Measurements from ENCODE around the gene KIF23. TPM values are rescaled to one million over a fixed set of nuclear protein-coding genes. Genes with fewer than 3 reads are reported as not detected.

The KIF23 gene
- total and polyA plus RNA-seq, 12 donors, result 0.17 to 3.4 (median 0.57) TPM

DNA sequence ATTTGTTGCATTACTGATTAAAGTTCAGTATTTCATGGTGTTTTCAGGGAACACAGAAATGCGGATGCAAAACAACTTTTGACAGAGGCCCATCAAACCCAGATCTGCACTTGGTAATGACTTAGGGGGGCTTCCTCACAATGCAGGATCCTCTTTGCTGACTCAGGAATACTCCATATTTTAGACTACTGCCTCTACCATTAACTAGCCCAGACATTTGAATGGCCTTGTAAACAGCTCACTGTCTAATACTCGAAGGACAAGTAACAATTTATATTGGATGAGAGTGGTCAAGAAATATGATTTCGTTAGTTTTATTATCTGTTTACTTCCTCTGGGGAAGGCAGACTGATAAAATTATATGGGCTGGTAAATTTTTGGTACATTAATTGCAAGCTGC is 9.0 kb upstream of the KIF23 start:
- WGBS, 2 donors, result 57 to 61% methylated on average over 3 of the region's 3 CpGs
- DNase-seq (no peak), ATAC-seq (no peak)
- H3K4me3 ChIP-seq, result no peak overlapping the region
- intact Hi-C loops (cut with DNase I), result no loop called here
- no peaks in the 10 kb centered on the region for H3K9me3 ChIP-seq
- H3K4me1 ChIP-seq, result no peaks in the 10 kb centered on the region
- no peak overlapping the region for H3K27ac ChIP-seq
- TF ChIP-seq, protein P1, sequence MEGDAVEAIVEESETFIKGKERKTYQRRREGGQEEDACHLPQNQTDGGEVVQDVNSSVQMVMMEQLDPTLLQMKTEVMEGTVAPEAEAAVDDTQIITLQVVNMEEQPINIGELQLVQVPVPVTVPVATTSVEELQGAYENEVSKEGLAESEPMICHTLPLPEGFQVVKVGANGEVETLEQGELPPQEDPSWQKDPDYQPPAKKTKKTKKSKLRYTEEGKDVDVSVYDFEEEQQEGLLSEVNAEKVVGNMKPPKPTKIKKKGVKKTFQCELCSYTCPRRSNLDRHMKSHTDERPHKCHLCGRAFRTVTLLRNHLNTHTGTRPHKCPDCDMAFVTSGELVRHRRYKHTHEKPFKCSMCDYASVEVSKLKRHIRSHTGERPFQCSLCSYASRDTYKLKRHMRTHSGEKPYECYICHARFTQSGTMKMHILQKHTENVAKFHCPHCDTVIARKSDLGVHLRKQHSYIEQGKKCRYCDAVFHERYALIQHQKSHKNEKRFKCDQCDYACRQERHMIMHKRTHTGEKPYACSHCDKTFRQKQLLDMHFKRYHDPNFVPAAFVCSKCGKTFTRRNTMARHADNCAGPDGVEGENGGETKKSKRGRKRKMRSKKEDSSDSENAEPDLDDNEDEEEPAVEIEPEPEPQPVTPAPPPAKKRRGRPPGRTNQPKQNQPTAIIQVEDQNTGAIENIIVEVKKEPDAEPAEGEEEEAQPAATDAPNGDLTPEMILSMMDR (IDR thresholded peaks at IDR 0.05), result no peak
- no peaks in the 10 kb centered on the region for H3K27me3 ChIP-seq
- H3K36me3 ChIP-seq, result no peaks in the 10 kb centered on the region

DNA sequence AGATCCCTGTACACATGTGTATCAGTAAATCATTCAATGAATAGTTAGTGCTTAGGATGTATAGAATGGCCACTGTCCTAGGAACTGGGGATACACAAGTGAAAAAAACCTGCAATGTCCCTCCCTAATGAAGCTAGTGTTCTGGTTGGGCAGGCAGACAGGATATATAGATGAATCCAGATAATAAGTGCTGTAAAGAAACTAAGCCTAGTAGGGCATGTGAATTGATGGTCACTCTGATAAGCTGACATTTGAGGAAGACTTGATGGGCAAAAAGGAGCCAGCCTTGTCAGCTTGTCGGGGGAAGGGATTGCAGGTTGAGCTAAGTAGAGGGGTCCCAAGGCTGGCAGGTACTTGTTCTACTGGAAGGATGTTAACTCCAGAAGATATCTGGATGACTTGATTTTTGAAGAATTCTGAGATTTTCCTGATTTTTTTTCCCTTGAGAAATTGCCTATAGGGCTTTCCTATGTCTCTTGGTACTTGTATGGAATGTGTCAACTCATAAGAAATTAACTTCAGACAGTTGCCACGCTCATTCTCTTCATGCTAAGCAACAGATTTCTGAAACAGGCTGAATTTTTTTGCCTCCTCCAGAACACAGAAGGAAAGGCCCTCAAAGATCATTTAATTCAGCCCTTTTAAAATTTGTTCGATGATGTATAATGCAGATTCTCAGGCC is 6.3 kb upstream of the KIF23 start:
- H3K27me3 ChIP-seq, result no peaks in the 10 kb centered on the region
- H3K36me3 ChIP-seq, result no peaks in the 10 kb centered on the region
- H3K9me3 ChIP-seq, result no peaks in the 10 kb centered on the region
- WGBS, 2 donors, result 89 to 90% methylated on average over 3 of the region's 3 CpGs
- no peak overlapping the region for H3K27ac ChIP-seq
- TF ChIP-seq, protein P1 (IDR thresholded peaks at IDR 0.05), result no peak
- no peak overlapping the region for H3K4me3 ChIP-seq
- intact Hi-C loops (cut with DNase I), result no loop called here
- ATAC-seq (no peak), DNase-seq (no peak)
- no peaks in the 10 kb centered on the region for H3K4me1 ChIP-seq

DNA sequence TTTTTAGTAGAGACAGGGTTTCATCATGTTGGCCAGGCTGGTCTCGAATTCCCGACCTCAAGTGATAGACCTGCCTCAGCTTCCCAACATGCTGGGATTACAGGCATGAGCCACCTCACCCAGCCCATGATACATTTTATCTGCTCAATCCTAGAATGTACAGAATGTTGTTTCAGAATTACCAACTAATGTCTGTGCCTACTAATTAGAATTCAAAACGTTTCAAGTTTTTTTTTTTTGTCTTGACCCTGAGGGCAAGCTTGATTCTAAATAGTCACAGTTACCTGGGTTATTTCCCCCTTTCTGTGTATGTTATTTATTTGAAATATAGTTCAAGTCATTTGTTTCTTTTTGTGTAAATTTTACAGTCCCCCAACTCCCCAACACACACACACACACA is 5.3 kb upstream of the KIF23 start:
- H3K27me3 ChIP-seq, result no peaks in the 10 kb centered on the region
- no peak for DNase-seq
- no peaks in the 10 kb centered on the region for H3K9me3 ChIP-seq
- TF ChIP-seq, protein P1 (IDR thresholded peaks at IDR 0.05), result no peak
- no peak for ATAC-seq
- H3K27ac ChIP-seq, result no peak overlapping the region
- H3K36me3 ChIP-seq, result no peaks in the 10 kb centered on the region
- peaks cover 0 to 4% (median 0%) of the 10 kb centered on the region in 9 donors for H3K4me1 ChIP-seq
- no peak overlapping the region for H3K4me3 ChIP-seq
- intact Hi-C loops (cut with DNase I), result no loop called here
- 76 to 84% methylated on average over 3 of the region's 3 CpGs for WGBS, 2 donors

DNA sequence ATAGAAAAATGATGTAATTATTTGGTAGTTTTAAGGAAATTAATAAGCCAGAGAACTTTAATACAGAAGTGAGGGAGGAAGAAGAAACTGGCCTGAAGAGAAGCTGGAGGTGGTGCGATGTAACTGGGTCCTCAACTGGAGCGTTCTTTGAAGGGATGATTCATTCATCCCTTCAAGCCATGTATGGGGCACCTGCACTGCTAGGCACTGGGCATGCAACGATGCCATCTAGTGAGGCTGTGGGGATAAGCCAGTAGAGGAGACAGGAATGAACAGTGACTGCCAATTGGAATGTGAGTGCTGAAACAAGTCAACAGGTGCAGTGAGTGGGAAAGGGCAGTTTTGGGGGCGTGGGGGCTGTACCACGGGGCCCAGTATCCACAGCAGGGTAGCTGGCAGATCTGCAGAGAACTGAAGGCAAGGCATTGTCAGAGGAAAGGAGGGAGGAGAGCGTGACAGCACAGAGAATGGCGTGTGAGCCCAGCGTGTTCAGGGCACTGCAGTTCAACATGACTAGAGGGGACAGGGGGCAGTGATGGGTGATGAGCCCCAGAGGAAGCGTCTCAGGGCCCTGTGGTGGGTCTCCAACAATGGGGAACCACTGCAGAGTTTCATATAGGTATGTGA is 3.8 kb upstream of the KIF23 start:
- 57 to 62% methylated on average over 9 of the region's 9 CpGs for WGBS, 2 donors
- intact Hi-C loops (cut with DNase I), result no loop called here
- Histone ChIP-seq H3K27ac (no peak overlapping the region), H3K4me1 (peaks cover 0 to 12% (median 9%) of the 10 kb centered on the region in 9 donors), H3K27me3 (no peaks in the 10 kb centered on the region), H3K36me3 (no peaks in the 10 kb centered on the region), H3K9me3 (no peaks in the 10 kb centered on the region), H3K4me3 (no peak overlapping the region)
- TF ChIP-seq, protein P1 (IDR thresholded peaks at IDR 0.05), result peak in 4 of 9 donors; percentile 13 to 39 (median 30)
- ATAC-seq (peak in 2 of 8 donors; percentile 37 to 50), DNase-seq (no peak)
